Left lobe of liver (tissue), 2 donors: ENCODE data around the gene ADSS1. TPM values are rescaled to one million over a fixed set of nuclear protein-coding genes. Genes with fewer than 3 reads are reported as not detected.

ENCODE experiments used
- ATAC-seq: fragments of 200-7000 bp; cut with Tn5 transposase; one replicate; pipeline ENCODE4 v1.9.1; 2020; ENCODE audit warnings: mild to moderate bottlenecking, moderate library complexity
- DNase-seq: peaks from one replicate; pipeline ENCODE4 v3.0.0-alpha.2; 2020; ENCODE audit warnings: low spot score
- total RNA-seq: library from RNA; stranded (reverse); gene quantifications from one replicate; pipeline ENCODE4 v1.2.1, GENCODE V29; 2021
- donor health status: DM: no; HTN: no; CAD: no; lungs with moderate emphysema.
- donor health status: DM: no; HTN: yes; CAD: no.

ADSS1 gene
- total RNA-seq, 1 donor from 2014 or later: 51.9 TPM

DNA sequence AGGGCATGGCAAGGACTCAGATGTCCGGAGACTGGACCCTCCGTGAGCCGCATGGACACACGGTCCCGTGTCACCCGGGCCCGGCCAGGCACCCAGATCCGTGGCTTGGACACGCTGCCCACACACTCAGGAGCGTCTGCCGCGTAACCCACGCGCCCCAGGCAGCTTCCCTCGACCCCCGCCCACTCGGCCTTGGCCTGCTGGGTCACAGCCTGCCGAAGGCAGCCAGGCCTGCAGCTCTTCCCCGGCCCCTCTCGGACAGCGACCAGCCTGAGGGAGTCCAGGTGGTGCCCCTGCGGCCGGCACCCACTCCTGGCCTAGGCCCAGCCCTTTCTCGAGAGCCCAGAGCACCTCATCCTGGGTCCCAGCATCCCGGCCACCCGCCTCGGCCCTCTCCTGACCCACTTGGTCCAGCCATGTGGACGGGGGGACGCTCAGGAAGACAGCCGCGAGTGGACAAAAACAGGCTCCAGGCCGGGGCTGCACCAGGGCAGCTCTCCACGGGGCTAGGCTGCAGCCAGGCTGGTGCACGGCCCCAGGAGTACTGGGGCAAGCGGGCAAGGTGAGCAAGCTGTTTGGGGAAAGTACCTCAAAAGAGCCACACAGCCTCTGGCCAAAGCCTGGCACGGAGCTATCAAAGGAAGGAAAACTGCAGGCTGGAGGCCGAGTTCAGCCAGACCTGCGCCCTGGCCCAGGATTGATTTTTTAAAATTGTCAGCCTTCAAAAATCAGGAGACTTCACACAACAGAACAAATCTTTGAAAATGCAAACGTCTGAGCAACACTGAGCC lies 65.0 kb downstream of the ADSS1 start:
- ATAC-seq: peak; percentile 54
- DNase-seq: peak; percentile 80

DNA sequence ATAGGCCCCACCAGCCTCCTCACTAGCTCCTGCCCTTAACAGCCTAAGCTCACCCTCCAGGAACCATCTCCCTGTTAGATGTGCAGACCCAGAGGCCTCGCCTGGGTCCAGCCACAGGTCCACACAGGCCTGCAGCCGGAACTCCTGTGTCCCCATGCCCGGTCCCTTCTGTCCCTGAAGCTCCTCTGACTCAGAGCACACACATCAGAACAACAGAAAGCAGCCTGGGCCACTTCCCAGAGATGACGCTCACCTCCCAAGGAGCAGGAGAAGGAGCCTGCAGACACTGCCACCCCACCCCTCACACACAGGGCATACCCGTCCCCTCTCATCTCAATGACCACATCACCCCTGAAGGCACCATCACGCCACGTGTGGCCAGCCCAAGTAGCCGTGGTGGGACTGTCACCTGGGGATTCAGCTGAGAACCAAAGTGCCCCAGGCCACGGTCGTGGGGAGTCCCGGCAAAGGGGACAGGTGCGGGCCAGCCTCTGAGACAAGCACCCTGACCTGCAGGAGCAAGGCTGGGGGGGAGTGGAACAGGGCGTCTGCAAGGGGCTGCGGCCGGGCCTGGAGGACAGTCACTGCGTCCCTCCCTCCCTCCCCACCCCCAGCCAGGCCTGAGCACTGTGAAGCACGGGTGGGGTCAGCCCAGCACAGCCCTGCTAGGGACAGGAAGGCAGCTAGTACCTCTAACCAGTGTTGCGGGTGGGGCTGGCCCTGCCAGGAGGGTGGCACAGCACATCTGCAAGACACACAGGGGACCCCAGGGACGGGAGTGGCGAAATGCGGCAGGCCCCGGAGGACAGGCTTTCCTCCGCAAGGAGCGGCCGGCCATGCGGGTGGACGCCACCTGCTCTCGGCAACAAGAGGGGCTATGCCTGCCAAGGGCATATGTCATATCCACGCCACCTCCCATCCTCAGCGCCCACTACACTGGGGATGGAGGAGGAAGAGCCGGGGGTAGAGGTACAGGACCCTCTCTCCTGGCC lies 66.0 kb downstream of the ADSS1 start:
- DNase-seq: no peak
- ATAC-seq: no peak

DNA sequence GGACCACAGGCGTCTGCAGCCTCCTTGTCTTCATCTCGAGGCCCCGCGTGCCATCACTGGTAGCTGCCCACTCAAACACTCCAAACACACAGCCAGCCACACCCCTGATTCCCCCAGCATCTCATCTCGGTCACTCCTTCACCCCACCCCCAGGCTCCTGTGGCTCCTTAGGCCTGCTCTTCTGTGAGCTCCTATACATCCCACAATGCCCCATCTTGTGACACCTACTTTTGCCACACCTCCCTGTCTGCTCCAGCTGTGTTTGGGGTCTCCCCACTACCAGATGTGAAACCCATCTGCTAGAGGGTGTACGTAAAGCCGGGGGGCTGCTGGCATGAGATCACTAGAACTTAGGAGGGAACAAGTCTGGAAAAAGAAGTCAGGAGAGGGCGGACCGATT lies 67.4 kb downstream of the ADSS1 start:
- DNase-seq (no peak), ATAC-seq (no peak)

DNA sequence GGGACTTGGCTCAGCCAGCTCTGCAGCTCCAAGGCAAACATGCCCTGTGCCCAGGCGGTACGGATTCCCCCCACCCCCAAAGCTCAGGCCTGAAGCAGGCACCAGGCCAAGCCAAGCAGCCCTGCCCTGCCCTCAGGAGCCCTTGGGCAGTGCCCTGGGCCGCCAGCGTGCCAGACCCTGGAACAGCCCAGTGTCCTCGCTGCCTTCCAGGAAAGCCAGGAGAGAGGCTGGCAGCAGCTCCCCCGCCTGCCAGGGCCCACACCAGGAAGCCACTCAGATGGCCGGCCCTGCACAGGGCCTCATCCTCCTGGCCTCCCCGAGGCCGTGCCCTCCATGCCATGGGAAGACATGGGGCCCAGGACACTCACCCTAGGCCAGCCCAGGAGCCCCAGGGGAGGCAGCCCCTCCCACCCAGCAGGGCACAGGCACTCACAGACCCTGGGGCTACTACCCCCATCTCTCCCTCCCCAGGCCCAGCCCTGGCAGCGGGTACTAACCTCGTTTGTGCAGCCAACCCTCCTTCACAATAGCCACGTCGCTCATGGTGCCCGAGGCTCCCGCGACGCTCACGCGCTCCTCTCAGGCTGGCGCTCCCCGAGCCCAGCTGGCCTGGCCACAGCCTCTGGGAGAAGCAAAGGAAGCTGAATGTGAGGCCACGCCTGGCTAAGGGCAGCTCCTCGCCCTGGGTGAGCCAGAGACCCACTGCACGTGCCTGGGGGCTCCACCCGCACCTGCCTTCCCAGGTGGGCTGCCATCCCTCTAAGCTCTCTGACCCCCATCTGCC lies 68.3 kb downstream of the ADSS1 start:
- ATAC-seq: peak; percentile 76
- peak; percentile 96 for DNase-seq

DNA sequence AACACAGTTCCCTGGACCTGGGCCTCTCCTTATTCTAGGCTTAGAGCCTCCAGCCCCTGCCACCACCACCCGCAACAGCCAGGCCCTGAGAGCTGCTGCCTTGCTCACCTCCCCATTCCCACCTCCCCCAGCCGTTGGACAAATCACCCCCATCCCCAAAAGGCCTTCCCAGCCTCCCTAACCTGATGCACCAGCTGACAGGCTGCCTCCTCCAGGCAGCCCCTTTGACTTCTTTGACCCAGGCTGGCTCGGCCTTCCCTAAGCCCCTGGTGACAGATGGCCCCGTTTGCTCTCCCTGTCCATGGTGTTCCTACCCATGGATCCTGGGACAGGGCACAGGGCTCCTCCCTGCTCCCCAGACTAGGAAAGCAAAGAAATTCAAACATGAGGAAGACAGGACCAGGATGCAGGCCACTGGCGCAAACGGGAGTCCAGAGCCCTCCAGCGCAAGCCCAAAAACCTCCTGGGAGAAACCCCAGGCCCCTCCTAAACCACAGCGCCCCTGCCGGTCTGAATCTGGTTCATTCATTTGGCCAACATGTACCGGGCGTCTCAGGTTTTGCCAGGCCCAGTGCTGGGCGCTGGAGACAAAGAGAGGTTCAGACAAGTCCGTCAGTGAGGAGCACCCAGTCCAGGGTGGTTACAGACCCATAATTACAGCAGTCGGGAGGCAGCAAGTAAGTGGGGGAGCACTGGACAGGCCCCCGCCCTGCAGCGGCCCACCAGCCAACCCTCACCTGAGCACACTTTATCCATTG lies 69.1 kb downstream of the ADSS1 start:
- ATAC-seq (no peak), DNase-seq (no peak)

DNA sequence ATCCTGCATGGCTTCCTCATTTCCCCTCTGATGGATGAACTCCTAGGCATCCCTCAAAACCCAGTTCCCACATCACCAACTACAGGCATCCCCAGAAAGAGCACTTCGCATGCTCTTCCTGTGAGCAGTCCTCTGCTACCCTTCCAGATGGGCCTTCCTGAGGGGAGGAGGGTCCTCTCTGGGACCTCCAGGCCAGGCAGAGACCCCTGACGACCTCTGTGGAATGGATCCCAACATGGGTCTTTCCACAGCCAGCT lies 69.6 kb downstream of the ADSS1 start:
- DNase-seq (no peak), ATAC-seq (no peak)

DNA sequence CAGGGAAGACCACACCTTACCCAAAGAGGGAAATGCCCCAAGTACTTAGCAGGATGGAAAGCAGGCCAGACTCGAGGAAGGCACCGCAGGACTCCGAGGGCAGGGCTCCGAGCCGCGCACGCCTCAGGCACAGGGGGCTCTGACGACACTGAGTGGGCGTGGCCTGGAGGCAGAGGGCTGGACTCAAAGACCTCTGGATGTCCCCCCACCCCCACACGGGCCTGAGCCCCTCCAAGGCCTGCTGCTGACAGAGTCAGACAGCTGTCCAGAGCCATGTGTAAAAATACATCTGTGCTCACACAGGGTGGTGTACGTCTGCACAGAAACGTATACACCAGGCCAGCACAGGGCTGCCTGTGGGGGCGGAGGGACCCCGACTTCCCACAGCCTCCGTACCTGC lies 70.1 kb downstream of the ADSS1 start:
- peak; percentile 70 for DNase-seq

DNA sequence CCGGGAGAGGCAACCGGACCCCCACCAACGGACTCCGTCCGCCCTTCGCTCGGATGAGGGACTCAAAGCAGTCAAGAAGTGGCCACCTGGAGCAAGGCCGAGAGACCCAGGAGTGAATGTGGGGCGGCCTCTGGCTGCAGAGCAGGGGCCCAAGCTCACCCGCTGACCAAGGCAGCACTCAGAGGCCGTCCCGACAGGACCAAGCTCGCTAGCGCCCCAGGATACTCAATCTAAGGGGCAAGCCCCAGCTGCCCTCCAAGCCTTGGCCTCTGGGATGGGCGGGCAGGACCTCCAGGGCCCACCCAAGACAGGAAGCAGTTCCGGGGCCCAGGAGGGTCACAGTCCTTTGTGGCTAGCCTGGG lies 70.6 kb downstream of the ADSS1 start:
- ATAC-seq: peak; percentile 17
- no peak for DNase-seq

More for the DNA sequence above, 70.1 kb downstream of the ADSS1 start:
- ATAC-seq: peak; percentile 11

DNA sequence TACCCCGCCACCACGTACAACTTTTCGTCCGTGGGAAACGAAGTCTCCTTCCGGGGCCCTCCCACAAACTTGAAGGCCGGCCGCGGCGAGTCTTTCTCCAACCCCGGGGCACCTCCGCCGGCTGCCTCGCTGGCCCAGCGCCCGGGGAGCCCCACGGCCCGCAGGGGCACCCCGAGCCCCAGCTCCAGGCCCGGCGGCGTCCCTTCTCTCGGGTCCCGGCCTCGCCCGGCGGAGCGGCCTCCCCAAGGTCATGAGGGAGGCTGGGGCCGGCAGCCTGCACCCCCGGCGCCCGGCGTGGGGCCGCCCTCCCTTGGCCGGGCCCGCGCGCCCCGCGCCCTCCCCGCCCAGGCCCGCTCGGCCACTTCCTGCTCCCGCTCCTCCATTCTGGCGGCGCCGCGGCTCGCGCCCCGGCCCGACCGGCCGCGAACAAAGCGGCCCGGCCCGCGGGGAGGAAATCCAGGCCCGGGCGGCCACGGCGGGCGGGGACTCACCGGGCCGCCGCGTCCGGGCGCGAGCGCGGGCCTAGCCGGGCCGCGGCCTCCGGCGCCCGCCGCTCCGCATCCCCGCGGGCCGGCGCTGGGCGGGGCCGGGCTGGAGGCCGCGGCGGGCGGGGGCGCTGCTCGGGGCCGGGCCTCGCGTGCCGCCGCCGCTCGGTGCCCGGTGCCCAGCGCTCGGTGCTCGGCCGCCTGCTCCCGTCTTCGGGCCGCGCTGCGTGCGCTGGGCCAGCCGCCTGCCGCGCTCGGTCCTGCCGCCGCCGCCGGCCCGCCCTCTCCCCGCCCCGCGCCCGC lies 71.2 kb downstream of the ADSS1 start, which contains the start of gene AKT1:
AKT1 (minus strand) TSS at position 756 of the 788 bp plus-strand sequence. CDS start 3,105 bp downstream, outside the sequence.
- DNase-seq (no peak), ATAC-seq (no peak)

DNA sequence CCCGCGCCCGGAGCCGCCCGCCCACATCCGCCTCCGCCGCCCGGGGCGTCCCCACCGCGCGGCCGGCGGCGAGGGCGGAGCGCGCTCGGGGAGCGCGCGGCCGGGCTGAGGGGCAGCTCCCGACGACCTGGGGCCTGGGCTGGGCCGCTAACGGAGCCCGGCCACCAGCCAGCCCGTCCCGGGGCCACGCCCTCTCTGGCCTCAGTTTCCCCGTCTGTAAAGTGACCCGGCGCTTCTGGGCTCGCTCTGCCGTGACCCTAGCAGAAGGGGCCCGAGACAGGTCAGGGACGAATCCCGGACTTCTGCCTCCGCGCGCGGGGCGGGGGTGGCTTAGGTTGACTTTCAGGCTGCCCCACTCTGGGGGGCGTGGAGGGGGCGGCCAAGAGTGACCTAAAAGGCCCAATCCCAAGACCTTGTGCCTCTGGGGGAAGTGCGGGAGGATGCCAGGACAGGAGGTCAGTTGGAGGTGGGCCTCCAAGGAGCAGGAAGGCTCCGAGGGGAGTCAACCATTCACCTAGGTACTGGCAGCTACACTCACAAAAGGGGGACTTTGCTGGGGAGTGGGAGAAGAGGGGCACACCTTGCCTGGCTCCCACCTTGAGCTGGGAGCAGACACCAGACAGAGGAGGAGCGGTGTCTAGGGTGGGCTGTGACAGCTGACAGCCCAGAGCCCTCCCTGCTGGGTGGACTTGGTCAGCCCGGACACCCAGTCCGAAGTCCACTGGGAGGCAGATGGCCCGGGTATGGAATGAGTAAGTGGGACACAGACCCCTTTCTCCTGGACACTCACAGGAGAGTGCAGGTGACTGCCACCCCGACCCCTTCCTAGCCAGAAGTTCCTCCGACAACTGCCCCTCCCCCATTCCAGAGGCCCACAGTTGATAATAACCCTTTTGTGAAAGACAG lies 72.0 kb downstream of the ADSS1 start:
- DNase-seq (peak; percentile 79), ATAC-seq (peak; percentile 51)

DNA sequence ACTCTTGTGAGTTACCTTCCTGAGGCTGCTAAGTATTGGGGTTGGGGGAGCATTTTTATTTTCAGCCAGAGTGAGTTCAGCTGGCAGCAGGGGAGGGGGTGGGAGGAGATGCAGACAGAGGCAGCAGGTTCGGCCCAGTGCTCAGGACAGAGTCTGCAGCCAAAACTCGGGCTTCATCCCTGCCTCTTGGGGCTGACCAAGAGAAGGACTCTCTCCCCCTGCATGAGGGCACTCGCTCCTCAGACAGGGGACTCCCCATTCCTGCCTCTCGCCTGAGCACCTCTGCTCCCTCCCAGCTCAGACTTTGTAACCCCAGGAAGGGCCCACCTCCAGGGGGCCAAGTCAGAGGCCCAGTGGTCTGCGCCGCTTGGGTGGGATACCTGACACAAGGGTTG lies 72.7 kb downstream of the ADSS1 start:
- ATAC-seq: no peak
- DNase-seq: no peak

Other genes starting within 250 kb of the ADSS1 start
- gene C14orf180, start 144.5 kb upstream of the ADSS1 start, total RNA-seq: 2.4 TPM
- gene TMEM179, start 119.5 kb upstream of the ADSS1 start, total RNA-seq: 0.30 TPM
- 63.1 TPM for gene INF2, start 34.6 kb upstream of the ADSS1 start, total RNA-seq
- 50.3 TPM for gene SIVA1, start 28.9 kb downstream of the ADSS1 start, total RNA-seq
- gene AKT1, start 71.5 kb downstream of the ADSS1 start, total RNA-seq: 90.1 TPM
- gene ZBTB42, start 76.9 kb downstream of the ADSS1 start, total RNA-seq: 4.9 TPM
- 22.9 TPM for gene CEP170B, start 141.0 kb downstream of the ADSS1 start, total RNA-seq
- gene PLD4, start 200.7 kb downstream of the ADSS1 start, total RNA-seq: not detected